M059J (cell line): Measurements from ENCODE around the gene PRKCE. TPM values are rescaled to one million over a fixed set of nuclear protein-coding genes. Genes with fewer than 3 reads are reported as not detected.
A peak's percentile ranks its signal among the peaks of the same experiment; 100 is the strongest.

Experiments used
- DNase-seq: peaks from one replicate; pipeline ENCODE4 v3.0.0-alpha.2; 2012; ENCODE audit warnings: low read depth
- total RNA-seq: library from RNA; depleted of rRNA; stranded (reverse); fragments of >200 nt; shearing (Covaris generic); gene quantifications from 2 replicates; pipeline ENCODE4 v1.2.3, GENCODE V29; 2014

The PRKCE gene
- total RNA-seq, 1 experiment from 2014 or later, result 5.9 TPM

DNA sequence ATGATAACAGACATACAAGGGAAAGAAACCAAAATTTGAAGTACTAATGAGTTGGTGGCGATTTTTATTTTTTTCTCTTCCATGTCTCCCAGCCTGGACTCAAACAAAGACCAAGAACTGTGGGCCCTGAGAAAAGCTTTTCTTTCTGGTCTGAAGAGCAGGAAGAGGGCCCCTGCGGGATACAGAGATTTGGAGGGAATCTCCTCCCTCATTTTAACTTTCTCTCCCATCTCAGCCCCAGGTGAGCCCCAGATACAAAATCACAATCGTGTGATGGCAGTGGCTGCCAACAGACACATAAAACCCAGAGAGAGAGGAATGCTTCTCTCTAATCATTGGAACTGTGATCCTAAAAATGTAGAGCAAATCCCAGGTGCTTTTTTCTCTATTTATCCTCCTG lies 19.5 kb upstream of the PRKCE start:
- DNase-seq, result no peak

DNA sequence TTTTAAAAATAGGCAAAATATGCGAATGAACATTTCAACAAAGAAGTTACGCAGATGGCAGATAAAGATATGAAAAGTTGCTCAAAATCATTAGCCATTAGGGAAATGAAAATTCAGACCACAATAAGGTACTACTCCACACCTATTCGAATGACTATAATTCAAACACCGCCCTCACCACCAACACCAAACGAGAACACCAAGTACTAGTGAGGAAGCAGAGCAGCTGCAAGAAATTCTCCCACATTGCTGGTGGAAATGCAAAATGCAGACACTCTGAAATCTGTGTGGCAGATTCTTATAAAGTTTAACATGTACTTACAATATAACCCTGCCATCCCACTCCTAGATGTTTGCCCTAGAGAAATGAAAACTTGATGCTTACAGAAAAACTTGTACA lies 17.3 kb upstream of the PRKCE start:
- DNase-seq, result no peak

DNA sequence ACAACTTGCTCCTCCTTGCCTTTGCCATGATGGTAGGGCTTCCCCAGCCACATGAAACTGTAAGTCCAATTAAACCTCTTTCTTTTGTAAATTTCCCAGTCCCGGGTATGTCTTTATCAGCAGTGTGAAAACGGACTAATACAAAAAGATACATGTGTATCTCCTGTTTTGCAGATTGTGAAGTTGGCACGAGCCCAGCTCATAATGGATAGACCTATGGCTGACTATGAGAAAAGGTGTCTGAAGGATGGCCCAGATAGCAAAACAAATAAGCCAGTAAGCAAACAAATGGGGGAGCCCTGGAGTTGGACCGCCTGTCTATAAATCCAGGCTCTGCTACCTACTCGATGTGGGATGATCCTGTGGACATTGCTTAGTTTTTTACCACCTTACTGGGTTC lies 15.5 kb upstream of the PRKCE start:
- DNase-seq, result no peak

DNA sequence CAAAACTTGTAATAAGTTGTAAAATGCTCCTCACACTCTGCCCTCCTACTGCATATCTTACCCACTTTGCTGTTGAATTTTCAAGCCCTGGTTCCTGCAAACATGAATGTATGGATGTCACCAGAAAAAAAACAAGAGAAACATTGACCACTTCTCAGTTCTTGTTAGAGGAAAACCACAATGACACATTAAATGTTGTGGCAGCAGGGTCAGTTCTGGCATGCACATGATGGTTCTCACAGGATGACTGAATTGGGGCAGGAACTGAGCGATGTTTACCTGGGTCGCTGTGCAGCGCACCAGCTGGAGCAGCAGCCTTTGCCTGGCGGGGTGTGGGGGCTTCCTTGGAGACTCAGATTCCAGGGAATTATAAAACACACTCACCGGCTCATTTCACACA lies 14.0 kb upstream of the PRKCE start:
- DNase-seq, result peak; percentile 85

DNA sequence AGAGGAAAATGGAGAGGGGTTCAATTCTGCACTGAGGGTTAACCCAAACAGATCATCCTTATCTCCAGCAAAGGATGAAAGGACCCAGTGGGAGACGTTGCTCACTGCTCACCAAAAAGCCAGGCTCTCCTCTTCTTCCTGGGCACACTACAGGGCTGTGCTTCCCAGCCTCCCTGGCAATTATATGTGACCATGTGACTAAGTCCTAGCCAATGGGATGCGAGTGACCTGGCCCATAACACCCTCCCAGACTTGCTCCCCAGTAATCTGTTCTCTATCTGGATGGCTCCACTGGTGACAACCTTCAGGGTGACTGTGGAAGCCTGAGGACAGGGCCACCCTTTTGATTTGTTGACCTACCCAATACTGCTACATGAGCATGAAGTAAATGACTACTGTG lies 10.9 kb upstream of the PRKCE start:
- no peak for DNase-seq

DNA sequence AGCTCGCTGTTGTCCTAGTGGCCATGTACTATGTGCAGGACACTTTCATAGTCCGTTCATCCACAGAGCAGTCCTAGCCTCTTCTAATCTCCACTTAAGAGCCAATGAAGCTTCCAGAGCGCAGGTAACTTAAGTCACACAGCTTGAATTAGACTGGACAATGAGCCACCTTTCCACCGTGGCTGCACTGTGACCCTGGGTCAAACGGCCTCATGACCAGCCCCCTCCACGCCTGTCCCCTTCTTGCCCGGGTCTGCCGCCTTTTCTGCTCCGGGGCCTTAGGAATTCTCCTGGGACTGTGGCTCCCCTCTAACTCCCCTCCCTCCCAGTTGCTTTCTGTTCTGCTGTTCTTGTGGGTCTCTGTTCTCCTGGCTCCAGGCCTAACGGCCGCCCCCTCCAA lies 8.4 kb upstream of the PRKCE start:
- peak; percentile 12 for DNase-seq

DNA sequence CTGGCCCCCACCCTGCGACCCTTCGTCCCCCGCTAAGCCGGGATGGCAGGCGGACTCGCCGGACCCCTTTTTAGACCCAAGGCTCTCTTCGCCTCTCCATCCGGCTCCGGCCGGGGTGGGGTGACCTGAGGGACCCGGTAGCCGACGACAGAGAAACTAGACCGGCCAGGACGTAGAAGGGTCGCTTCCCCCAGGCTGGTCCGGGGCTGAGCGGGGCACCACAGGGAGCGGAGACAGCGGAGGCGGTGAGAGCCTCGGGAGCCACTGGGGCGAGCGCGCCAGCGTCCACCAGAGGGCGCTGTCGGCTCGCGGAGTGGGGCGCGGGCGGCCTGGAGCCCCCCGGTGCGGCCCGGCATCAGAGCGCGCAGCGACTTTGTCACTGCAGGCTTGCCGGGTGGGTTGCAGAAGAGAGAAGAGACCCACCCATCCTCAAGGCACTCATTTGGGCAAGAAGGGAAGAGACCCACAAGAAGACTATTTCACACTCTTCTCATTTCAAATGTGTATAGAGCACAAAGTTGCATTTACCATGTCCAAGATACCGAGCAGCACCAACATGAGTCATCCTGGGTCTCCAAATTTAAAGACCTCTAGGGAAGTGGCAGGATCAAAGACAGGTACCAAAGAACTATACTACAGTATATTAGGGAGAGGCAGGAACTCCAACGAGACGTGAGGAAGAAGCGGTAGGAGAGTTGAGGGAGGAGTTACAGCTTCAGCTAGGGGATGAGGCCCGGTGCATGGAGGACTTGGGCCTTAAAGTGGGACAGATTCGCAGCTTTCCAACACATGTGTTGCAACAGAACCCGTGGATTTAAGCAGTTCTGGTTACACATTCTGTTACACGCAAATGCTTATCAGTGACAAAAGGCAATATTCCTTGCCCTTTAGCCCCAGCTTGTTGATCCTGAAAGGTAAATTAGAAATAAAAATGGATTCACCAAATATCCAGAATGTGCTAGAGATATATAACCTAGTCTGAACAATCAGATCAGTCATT lies 7.6 kb upstream of the PRKCE start:
- DNase-seq, result peak; percentile 51

DNA sequence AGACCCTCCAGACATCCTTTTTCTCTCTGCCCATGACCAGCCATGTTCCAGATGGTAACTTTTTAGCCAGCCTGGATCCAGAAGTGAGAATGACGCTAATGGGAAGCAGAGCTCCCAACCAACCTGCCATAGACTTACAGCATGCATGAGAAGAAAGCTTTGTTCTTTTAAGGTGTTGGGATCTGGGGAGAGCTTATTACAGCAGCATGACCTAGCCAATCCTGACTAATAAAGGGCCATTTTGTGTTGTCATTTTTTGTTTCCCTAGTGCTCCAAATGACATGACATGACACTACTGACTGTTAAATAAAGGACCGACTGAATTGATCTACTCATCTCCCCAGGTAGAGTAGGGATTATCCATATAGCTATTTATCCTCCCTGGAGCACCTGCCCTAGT lies 5.2 kb upstream of the PRKCE start:
- no peak for DNase-seq

DNA sequence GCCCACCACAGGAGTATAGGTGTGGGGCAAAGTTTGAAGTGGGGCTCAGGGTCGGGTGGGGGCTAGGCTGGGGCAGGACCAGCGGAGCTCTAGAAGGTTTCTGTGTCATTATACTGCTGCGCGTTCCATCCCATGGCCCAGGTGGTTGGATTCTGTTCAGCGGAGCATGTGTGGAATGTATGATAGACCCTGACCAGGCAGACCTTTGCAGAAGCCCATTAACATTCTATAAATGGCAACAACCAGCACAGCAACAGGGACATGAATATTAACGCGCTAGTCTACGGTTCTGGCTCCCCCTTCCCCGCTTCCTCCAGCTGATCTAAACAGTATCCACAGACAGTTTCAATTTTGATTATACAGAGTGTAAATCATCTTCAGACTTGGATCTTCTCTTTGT lies 4.1 kb upstream of the PRKCE start:
- DNase-seq, result no peak

DNA sequence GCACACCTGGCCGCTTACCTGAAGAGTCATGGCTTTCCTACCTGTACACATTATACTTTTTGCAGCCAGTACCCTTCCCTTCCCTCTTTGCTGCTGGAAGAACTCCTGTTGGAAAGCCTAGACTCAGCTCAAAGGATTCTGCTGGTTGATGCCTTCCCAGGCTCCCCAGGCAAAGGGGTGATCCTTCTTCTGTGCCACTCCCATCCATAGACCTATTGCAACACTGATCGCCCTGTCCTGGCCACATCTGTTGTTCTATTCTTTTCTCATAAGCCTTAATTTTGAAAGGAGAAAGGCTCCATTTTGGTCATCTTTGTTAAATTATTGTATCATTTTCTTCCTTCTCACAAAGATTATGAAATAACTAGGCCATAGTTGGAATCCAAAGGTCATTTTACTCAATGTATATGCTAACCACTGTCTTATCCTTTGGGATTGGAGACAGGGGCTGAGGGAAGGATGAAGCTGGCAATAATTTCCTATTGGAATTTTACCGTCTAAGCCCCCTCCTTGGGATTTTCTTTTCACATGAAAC lies 3.4 kb upstream of the PRKCE start:
- no peak for DNase-seq

DNA sequence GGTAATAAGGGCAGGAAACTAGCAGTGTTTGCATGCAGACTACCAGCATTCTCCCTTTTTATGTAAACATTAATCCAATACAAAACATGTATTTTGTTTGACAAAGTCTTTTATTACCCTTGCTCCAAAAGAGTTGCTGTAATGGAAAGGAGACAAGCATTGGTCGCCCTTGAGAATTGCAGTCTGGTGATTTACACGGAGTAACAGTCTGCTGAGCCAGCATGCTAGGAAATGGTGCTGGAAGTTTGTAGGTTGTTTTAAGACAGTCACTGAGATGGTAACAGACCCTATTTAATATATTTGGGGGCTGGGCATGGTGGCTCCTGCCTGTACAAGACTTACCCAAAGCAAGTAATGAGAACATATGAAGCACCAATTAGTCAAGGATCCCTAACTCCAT lies 2.8 kb upstream of the PRKCE start:
- DNase-seq, result no peak

DNA sequence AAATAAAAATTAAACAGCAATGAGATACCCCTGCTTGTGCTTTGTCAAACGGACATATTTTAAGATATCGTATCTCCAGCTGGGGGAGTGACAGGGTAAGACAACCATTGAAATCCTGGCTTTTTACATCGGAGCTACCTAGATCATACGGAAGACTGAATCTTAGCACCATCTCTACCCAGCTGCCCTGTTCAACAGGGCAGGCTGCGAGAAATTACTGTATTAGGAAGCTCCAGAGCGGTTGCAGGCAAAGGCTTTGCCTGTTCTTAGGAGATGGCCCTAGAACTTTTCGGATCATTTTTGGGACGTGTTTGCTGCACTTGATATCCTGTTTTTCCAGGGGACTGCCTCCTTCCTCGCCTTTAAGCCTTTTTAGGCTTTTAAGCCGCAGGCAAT lies 2.0 kb upstream of the PRKCE start:
- no peak for DNase-seq

DNA sequence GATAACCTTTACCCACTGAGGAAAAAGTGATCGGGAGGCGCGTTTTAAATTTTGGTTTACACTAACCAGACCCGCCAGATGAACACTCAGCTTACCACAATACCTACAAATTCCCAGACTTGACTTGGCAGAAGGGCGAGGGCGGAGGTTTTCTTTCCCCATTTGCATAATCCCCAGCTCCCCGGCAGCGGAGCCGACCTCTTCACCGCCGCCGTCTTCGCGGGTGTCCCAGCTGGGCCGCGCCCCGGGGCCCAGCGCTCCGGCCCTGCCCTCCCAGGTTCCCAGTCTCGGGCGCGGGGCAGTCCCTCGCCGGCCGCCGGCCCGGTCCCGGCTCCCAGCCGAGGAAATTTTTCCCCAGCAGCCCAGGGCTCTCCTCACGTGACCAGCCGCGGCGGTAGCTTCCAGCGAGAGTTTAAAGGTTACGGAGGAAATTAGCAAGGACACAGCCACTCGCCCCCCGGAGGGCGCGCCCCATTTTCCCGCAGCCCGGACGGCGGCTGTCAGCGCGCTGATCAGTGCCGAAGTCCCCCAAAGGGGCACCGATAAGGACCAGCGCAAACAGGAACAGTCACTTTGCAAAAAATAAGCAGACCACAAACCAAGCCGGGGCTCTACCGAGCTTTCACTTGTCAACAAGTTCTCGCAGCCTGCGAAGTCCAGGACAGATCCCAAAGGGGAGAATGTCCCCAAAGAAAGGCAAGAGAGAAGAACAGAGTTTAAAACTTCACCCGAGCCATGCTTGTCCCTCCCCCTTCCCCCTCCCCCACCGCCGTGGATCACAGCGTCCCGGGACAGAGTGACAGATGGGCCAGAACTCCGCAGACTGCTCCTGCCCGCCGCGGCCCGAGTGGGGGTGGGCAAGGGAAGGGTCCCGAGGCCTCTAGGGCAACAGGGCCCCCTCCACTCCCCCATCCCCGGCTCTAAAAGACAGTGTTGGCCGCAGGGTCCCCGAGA lies 1.3 kb upstream of the PRKCE start:
- peak; percentile 54 for DNase-seq

DNA sequence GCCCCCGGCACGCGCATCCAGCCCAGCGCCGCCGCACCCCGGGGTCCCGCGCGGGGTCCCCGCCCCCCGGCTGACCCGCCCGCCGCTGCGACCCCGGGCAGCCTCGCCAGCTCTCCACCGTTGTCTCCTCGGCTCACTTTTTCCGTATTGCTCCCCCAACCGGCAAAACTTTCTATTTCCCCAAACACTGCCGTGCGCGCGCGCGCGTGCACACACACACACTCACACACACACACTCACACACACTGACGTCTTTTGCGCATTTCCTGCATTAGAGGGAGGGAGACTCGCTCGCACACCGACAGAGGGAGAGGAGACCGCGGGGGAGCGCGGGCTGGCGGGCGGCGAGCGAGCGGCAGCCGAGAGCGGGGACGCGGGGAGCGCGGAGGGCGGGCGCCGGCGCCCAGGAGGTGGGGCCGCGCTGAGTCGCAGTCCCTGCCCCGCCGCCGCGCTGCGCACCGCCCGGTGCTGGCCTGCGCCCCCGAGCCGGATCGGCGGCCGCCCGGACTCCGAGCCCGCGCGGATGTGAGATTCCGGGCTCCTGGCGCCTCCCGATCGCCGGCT lies 542 bp upstream of the PRKCE start:
- DNase-seq, result peak; percentile 93

DNA sequence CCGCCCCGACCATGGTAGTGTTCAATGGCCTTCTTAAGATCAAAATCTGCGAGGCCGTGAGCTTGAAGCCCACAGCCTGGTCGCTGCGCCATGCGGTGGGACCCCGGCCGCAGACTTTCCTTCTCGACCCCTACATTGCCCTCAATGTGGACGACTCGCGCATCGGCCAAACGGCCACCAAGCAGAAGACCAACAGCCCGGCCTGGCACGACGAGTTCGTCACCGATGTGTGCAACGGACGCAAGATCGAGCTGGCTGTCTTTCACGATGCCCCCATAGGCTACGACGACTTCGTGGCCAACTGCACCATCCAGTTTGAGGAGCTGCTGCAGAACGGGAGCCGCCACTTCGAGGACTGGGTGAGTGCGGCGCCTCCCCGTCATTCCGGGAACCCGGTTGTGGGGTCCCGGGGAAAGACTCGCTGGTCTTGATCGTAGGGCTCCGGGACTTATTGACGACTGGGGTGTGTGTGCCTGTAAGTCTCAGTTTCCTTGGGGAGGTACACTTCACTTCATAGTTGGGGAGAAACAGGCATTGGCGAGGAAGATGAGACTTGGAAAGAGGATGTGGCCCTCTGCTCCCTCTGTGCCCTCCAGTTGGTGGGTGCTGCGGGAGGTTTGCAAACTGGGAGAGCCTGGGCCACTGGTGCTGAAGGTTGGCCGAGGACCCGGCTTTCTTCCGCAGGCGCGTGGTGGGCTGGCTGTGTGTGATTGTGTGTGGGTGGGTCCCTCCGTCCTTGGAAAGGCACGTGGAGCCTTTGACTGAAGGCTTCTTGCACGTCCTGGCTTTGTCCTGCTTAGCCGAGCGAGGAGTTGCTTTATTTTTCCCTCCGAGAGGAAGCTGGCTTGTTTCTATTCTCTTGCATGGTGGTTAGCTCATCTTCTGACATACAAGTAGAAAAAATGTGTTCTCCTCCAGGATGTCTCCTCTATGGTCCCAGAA lies 886 bp downstream of the PRKCE start:
- peak; percentile 36 for DNase-seq

DNA sequence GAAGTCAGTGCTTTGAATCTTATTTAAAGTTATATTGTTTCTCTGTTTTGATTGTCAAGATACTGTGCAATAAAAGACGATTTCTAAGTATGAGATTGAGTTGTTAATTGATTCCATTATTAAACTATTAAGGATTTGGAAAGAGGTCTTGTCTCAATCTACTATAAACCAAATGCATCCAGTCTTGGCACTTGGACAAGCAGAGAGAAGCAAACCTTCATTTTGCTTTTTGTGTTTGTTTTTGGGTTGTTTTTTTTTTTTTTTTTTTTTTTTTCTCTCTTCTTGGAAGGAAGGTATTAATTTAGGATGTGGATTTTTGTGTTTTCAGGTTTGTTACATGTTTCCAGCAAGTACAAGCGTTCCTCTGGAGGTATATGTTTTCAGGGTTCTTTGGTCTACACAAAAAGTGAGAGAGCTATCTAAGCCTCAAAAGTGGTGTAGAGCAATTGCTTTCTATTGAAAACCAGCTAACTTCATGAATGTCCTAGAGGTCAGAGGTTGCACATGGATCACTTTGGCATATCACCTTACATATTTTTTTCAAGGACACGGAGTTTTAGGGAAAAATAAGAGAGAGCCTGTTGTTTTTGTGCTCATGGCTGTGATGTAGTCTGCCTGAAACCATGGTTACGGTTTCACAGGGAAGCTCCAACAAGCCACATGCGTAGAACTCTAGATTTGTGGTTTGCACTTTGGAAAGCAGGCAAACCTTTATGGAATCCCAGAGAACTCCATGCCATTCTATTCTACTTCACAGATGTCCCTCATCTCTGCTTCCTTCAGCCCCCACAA lies 1.8 kb downstream of the PRKCE start:
- peak; percentile 10 for DNase-seq

DNA sequence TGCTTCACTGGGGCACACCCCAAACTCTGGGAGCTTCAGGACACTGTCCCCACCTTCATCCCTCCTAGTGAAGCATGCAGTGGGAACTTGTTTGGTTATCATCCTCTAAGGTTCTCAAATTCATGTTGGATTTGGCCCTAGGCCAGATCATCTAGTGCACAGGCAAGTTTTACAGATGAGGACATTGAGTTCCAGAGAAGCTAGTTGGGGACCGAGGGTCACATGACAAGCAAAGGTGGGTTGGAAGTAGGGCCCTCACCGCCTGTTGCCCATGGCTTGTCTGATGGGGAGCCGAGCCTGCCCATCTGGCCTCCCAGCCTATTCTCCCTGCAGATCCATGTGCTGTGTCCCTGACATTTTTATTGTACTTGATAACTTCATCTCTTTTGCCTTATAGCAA lies 2.8 kb downstream of the PRKCE start:
- no peak for DNase-seq

DNA sequence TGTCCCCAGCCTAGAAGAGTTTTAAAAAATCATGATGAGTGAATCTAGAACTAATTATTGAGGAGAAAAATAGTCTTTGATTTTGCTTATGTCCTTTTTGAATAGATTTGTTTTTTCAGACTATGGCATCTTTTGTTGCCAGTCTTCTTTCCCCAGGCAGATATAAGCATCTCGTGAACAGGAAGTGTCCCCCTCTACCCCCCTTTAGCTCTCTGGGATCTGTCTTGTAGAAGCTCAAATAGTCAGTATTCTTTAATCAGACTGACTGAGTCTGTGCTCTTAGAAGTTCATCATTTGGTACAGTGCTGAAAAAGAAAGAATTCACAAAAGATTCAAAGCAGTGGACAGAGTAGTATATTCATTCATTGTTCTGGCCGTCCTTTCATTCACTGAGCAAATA lies 10.4 kb downstream of the PRKCE start:
- DNase-seq, result no peak

DNA sequence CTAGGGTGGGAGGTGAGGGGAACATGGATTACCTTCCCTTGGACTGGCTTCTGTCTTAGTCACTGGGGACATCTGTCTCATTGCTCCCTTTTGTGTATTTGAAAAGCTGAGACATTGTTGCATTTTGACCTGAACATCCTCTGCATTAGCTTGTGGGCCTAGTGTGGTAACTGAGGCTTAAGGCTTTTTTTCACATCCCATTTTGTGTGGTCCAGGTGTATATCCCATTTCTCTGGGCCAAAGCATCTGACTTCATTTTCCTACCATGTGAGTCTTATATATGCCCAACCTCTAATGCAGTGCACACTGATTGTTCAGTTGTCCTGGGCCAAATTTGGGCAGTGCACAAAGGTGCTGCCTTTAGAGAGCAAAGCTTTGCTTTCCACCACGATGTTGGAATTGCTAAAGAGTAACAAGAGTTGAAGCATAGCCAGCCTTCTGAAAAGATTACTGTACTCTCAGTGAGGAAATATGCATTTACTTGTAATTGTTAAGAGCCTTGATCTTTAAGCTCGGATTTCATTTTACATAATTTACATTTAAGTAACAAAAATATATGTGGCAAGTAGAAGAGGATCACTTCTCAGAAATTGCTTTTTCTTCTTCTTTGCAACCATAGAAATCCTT lies 13.3 kb downstream of the PRKCE start:
- no peak for DNase-seq

DNA sequence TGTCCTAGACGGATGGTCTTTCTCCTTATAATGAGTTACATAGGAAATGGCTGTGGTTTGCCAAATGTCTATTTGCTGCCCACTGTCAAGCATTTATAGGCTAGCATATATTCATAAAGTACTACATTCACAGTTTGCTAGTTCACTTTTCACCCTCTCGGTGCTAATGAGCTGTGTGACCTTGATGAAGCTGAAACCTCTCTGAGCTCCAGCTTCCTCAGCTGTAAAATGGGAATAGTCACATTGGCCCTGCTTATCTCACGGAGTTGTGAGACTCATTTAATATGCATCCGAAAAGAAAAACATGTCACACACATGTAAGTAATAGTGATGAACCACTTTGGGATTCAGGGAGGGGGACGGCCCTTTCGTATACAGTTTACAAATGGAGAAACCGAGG lies 17.0 kb downstream of the PRKCE start:
- DNase-seq, result no peak
